GM19238 (cell line): Measurements from ENCODE around the gene ICOS.
"Not testable (repeated sequence)": the region's sequence is repeated elsewhere in the genome, so short reads cannot be mapped to it uniquely, and the experiment has no call there.

Source experiments
- DNase-seq: peaks from one replicate; pipeline ENCODE4 v3.0.0; 2011; ENCODE audit warnings: low spot score; ENCODE audit not compliant: insufficient read length

The ICOS gene

GRCh38 chr2:203973000-203973399, 36.4 kb downstream of the ICOS start:
- no peak for DNase-seq

GRCh38 chr2:203973676-203974075, 37.1 kb downstream of the ICOS start:
- no peak for DNase-seq

- DNase-seq = no peak
These were observed 39.3 kb downstream of the ICOS start for GRCh38 chr2:203975912-203976311.

GRCh38 chr2:203982276-203982675, 45.7 kb downstream of the ICOS start:
- no peak for DNase-seq

- no peak for DNase-seq
These were observed 46.6 kb downstream of the ICOS start for GRCh38 chr2:203983064-203983715.

GRCh38 chr2:203985978-203986377, 49.4 kb downstream of the ICOS start:
- DNase-seq = not testable (repeated sequence)

- DNase-seq = no peak
These were observed 51.4 kb downstream of the ICOS start for GRCh38 chr2:203987959-203988358.

- DNase-seq = no peak
These were observed 52.1 kb downstream of the ICOS start for GRCh38 chr2:203988500-203989260.

- no peak for DNase-seq
These were observed 53.0 kb downstream of the ICOS start for GRCh38 chr2:203989521-203989920.

- no peak for DNase-seq
These were observed 55.9 kb downstream of the ICOS start for GRCh38 chr2:203992509-203992908.

- no peak for DNase-seq
These were observed 56.4 kb downstream of the ICOS start for GRCh38 chr2:203993011-203993410.

GRCh38 chr2:203993560-203993959, 57.0 kb downstream of the ICOS start:
- no peak for DNase-seq

- no peak for DNase-seq
These were observed 58.2 kb downstream of the ICOS start for GRCh38 chr2:203994735-203995134.

- DNase-seq = no peak
These were observed 60.1 kb downstream of the ICOS start for GRCh38 chr2:203996692-203997091.

GRCh38 chr2:203997481-203997880, 60.9 kb downstream of the ICOS start:
- no peak for DNase-seq

GRCh38 chr2:203997980-203998809, 61.6 kb downstream of the ICOS start:
- no peak for DNase-seq

- no peak for DNase-seq
These were observed 63.3 kb downstream of the ICOS start for GRCh38 chr2:203999835-204000234.

GRCh38 chr2:204000446-204000845, 63.9 kb downstream of the ICOS start:
- DNase-seq = no peak

GRCh38 chr2:204003276-204003990, 66.9 kb downstream of the ICOS start:
- DNase-seq = no peak

- DNase-seq = no peak
These were observed 68.3 kb downstream of the ICOS start for GRCh38 chr2:204004912-204005311.

GRCh38 chr2:204005940-204006721, 69.6 kb downstream of the ICOS start:
- DNase-seq = no peak
